GM23248 (cell line): Measurements from ENCODE around the gene ESPNL.

Experiments
- EZH2 ChIP-seq: fragments of 200-600 bp; sonication (generic); IDR thresholded peaks from 2 replicates; pipeline ENCODE4 v1.6.1; 2018; ENCODE audit warnings: antibody characterized with exemption, mild to moderate bottlenecking; ENCODE audit not compliant: insufficient read depth, poor library complexity, severe bottlenecking
- EZH2phosphoT487 ChIP-seq: fragments of 200-600 bp; sonication (generic); IDR thresholded peaks from 2 replicates; pipeline ENCODE4 v1.6.1; 2018; ENCODE audit warnings: antibody characterized with exemption, moderate library complexity, mild to moderate bottlenecking, low read depth; ENCODE audit not compliant: insufficient read depth

DNA sequence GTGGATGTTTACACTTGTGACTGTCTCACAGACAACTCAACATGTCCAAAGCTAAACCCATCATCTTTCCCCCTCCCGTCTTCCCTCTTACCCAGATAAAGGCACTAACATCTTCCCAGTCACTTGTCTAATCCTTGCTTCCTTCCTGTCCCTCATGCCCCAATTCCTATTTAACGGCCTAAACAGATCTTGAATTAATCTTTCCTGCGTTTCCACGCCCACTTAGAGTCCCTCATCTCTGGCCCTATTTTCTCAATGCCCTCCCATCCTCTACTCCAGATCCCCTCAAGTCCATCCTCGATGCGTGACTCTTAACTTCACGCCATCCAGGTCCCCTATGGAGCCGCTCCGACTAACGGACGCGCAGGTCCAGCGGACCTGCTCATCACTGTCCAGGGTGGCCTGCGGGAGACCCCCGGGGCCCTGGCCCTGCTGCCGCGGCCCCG, 40.0 kb upstream of the ESPNL start:
- TF ChIP-seq EZH2, result no peak
- no peak for TF ChIP-seq EZH2phosphoT487
